Measurements from ENCODE around the gene SCRT2.

SCRT2 gene

GRCh38 chr20:692044-692443 is 16.4 kb upstream of the SCRT2 start:
- Histone ChIP-seq H2BK120ac (ENCODE audit: low read depth, low read length) (no peak overlapping the region), H3K4me1 (ENCODE audit: control insufficient read depth, insufficient read depth, low read depth, low read length) (no peaks in the 10 kb centered on the region), H4K91ac (ENCODE audit: low read length) (no peak overlapping the region), H3K14ac (ENCODE audit: low read length in 2 of 2) (no peak overlapping the region), H3K27me3 (ENCODE audit: control insufficient read depth in 1 of 2, insufficient read depth in 1 of 2, low read length in 2 of 2) (peaks cover 34 to 68% of the 10 kb centered on the region in 2 experiments), H3K18ac (ENCODE audit: low read depth in 1 of 2, low read length in 2 of 2) (no peak overlapping the region), H3K4me3 (ENCODE audit: insufficient read depth in 1 of 2, low read depth in 1 of 2, low read length in 2 of 2) (no peak overlapping the region), H2BK5ac (ENCODE audit: low read depth, low read length, poor library complexity, severe bottlenecking) (no peak overlapping the region), H4K8ac (ENCODE audit: low read length) (no peak overlapping the region), H3K4ac (ENCODE audit: low read depth in 1 of 2, low read length in 2 of 2) (no peak overlapping the region), H3K27ac (ENCODE audit: low read length, poor library complexity, severe bottlenecking) (no peak overlapping the region), H3K23ac (ENCODE audit: low read length in 2 of 2) (no peak overlapping the region), H2AK5ac (ENCODE audit: low read length, severe bottlenecking) (no peak overlapping the region), H2AFZ (ENCODE audit: low read depth, low read length) (no peak overlapping the region), H3K9ac (ENCODE audit: low read length) (no peak overlapping the region), H3K4me2 (ENCODE audit: low read length, poor library complexity, severe bottlenecking) (no peak overlapping the region), H2BK15ac (ENCODE audit: low read depth, poor library complexity, severe bottlenecking) (no peak overlapping the region), H2BK12ac (ENCODE audit: low read length in 2 of 2) (no peak overlapping the region), H3K79me1 (replicated peaks; ENCODE audit: low read length, poor library complexity, severe bottlenecking) (no peaks in the 10 kb centered on the region), H3K36me3 (ENCODE audit: control insufficient read depth in 1 of 2, insufficient read depth in 2 of 2, low read depth in 1 of 2, low read length in 2 of 2) (no peaks in the 10 kb centered on the region), H3K9me3 (ENCODE audit: control insufficient read depth, low read length) (no peaks in the 10 kb centered on the region)
- no peak for DNase-seq
- WGBS: no CpG with 5 or more reads among the region's 1 CpG

GRCh38 chr20:689947-690346 is 14.3 kb upstream of the SCRT2 start:
- H2BK120ac ChIP-seq (ENCODE audit: low read depth, low read length): no peak overlapping the region
- WGBS: 43% methylated on average over 1 of the region's 1 CpG
- H4K91ac ChIP-seq (ENCODE audit: low read length): no peak overlapping the region
- H3K4me3 ChIP-seq (ENCODE audit: insufficient read depth in 1 of 2, low read depth in 1 of 2, low read length in 2 of 2): no peak overlapping the region
- no peaks in the 10 kb centered on the region for H3K9me3 ChIP-seq (ENCODE audit: control insufficient read depth, low read length)
- no peak for DNase-seq
- H2BK12ac ChIP-seq (ENCODE audit: low read length in 2 of 2): no peak overlapping the region
- no peak overlapping the region for H3K18ac ChIP-seq (ENCODE audit: low read depth in 1 of 2, low read length in 2 of 2)
- no peak overlapping the region for H2AK5ac ChIP-seq (ENCODE audit: low read length, severe bottlenecking)
- peaks cover 41 to 70% of the 10 kb centered on the region in 2 experiments for H3K27me3 ChIP-seq (ENCODE audit: control insufficient read depth in 1 of 2, insufficient read depth in 1 of 2, low read length in 2 of 2)
- no peak overlapping the region for H2BK5ac ChIP-seq (ENCODE audit: low read depth, low read length, poor library complexity, severe bottlenecking)
- H3K9ac ChIP-seq (ENCODE audit: low read length): no peak overlapping the region
- no peak overlapping the region for H2BK15ac ChIP-seq (ENCODE audit: low read depth, poor library complexity, severe bottlenecking)
- H3K14ac ChIP-seq (ENCODE audit: low read length in 2 of 2): no peak overlapping the region
- no peak overlapping the region for H3K27ac ChIP-seq (ENCODE audit: low read length, poor library complexity, severe bottlenecking)
- no peaks in the 10 kb centered on the region for H3K4me1 ChIP-seq (ENCODE audit: control insufficient read depth, insufficient read depth, low read depth, low read length)
- no peak overlapping the region for H3K23ac ChIP-seq (ENCODE audit: low read length in 2 of 2)
- no peak overlapping the region for H3K4ac ChIP-seq (ENCODE audit: low read depth in 1 of 2, low read length in 2 of 2)
- H2AFZ ChIP-seq (ENCODE audit: low read depth, low read length): no peak overlapping the region
- H3K79me1 ChIP-seq (replicated peaks; ENCODE audit: low read length, poor library complexity, severe bottlenecking): no peaks in the 10 kb centered on the region
- no peak overlapping the region for H4K8ac ChIP-seq (ENCODE audit: low read length)
- H3K4me2 ChIP-seq (ENCODE audit: low read length, poor library complexity, severe bottlenecking): no peak overlapping the region
- H3K36me3 ChIP-seq (ENCODE audit: control insufficient read depth in 1 of 2, insufficient read depth in 2 of 2, low read depth in 1 of 2, low read length in 2 of 2): no peaks in the 10 kb centered on the region

- no peaks in the 10 kb centered on the region for H3K79me1 ChIP-seq (replicated peaks; ENCODE audit: low read length, poor library complexity, severe bottlenecking)
- H3K4me3 ChIP-seq (ENCODE audit: insufficient read depth in 1 of 2, low read depth in 1 of 2, low read length in 2 of 2): no peak overlapping the region
- H2AFZ ChIP-seq (ENCODE audit: low read depth, low read length): no peak overlapping the region
- H2BK5ac ChIP-seq (ENCODE audit: low read depth, low read length, poor library complexity, severe bottlenecking): no peak overlapping the region
- H4K8ac ChIP-seq (ENCODE audit: low read length): no peak overlapping the region
- H3K27me3 ChIP-seq (ENCODE audit: control insufficient read depth in 1 of 2, insufficient read depth in 1 of 2, low read length in 2 of 2): peaks cover 45 to 75% of the 10 kb centered on the region in 2 experiments
- no peak overlapping the region for H2BK15ac ChIP-seq (ENCODE audit: low read depth, poor library complexity, severe bottlenecking)
- no peak overlapping the region for H3K9ac ChIP-seq (ENCODE audit: low read length)
- no peak overlapping the region for H3K14ac ChIP-seq (ENCODE audit: low read length in 2 of 2)
- WGBS: 86% methylated on average over 6 of the region's 6 CpGs
- no peaks in the 10 kb centered on the region for H3K9me3 ChIP-seq (ENCODE audit: control insufficient read depth, low read length)
- H3K23ac ChIP-seq (ENCODE audit: low read length in 2 of 2): no peak overlapping the region
- no peaks in the 10 kb centered on the region for H3K36me3 ChIP-seq (ENCODE audit: control insufficient read depth in 1 of 2, insufficient read depth in 2 of 2, low read depth in 1 of 2, low read length in 2 of 2)
- H3K27ac ChIP-seq (ENCODE audit: low read length, poor library complexity, severe bottlenecking): no peak overlapping the region
- no peak overlapping the region for H4K91ac ChIP-seq (ENCODE audit: low read length)
- H2BK12ac ChIP-seq (ENCODE audit: low read length in 2 of 2): no peak overlapping the region
- no peaks in the 10 kb centered on the region for H3K4me1 ChIP-seq (ENCODE audit: control insufficient read depth, insufficient read depth, low read depth, low read length)
- no peak overlapping the region for H2BK120ac ChIP-seq (ENCODE audit: low read depth, low read length)
- no peak overlapping the region for H3K4me2 ChIP-seq (ENCODE audit: low read length, poor library complexity, severe bottlenecking)
- H3K18ac ChIP-seq (ENCODE audit: low read depth in 1 of 2, low read length in 2 of 2): no peak overlapping the region
- H3K4ac ChIP-seq (ENCODE audit: low read depth in 1 of 2, low read length in 2 of 2): no peak overlapping the region
- no peak overlapping the region for H2AK5ac ChIP-seq (ENCODE audit: low read length, severe bottlenecking)
- DNase-seq: no peak
These were observed 13.7 kb upstream of the SCRT2 start for GRCh38 chr20:689348-689747.

- WGBS: 24% methylated on average over 13 of the region's 13 CpGs
- Histone ChIP-seq H3K36me3 (ENCODE audit: control insufficient read depth in 1 of 2, insufficient read depth in 2 of 2, low read depth in 1 of 2, low read length in 2 of 2) (no peaks in the 10 kb centered on the region), H3K27me3 (ENCODE audit: control insufficient read depth in 1 of 2, insufficient read depth in 1 of 2, low read length in 2 of 2) (peaks cover 47 to 76% of the 10 kb centered on the region in 2 experiments), H3K4ac (ENCODE audit: low read depth in 1 of 2, low read length in 2 of 2) (no peak overlapping the region), H3K9ac (ENCODE audit: low read length) (no peak overlapping the region), H3K23ac (ENCODE audit: low read length in 2 of 2) (no peak overlapping the region), H3K4me3 (ENCODE audit: insufficient read depth in 1 of 2, low read depth in 1 of 2, low read length in 2 of 2) (no peak overlapping the region), H4K8ac (ENCODE audit: low read length) (no peak overlapping the region), H3K4me2 (ENCODE audit: low read length, poor library complexity, severe bottlenecking) (no peak overlapping the region), H3K14ac (ENCODE audit: low read length in 2 of 2) (no peak overlapping the region), H4K91ac (ENCODE audit: low read length) (no peak overlapping the region), H3K18ac (ENCODE audit: low read depth in 1 of 2, low read length in 2 of 2) (no peak overlapping the region), H3K9me3 (ENCODE audit: control insufficient read depth, low read length) (no peaks in the 10 kb centered on the region), H2BK5ac (ENCODE audit: low read depth, low read length, poor library complexity, severe bottlenecking) (no peak overlapping the region), H2BK120ac (ENCODE audit: low read depth, low read length) (no peak overlapping the region), H2AK5ac (ENCODE audit: low read length, severe bottlenecking) (no peak overlapping the region), H3K27ac (ENCODE audit: low read length, poor library complexity, severe bottlenecking) (no peak overlapping the region), H2BK12ac (ENCODE audit: low read length in 2 of 2) (no peak overlapping the region), H2AFZ (ENCODE audit: low read depth, low read length) (no peak overlapping the region), H3K4me1 (ENCODE audit: control insufficient read depth, insufficient read depth, low read depth, low read length) (no peaks in the 10 kb centered on the region), H2BK15ac (ENCODE audit: low read depth, poor library complexity, severe bottlenecking) (no peak overlapping the region), H3K79me1 (replicated peaks; ENCODE audit: low read length, poor library complexity, severe bottlenecking) (no peaks in the 10 kb centered on the region)
- DNase-seq: no peak
These were observed 13.2 kb upstream of the SCRT2 start for GRCh38 chr20:688809-689212.

Data from mesenchymal stem cell (in vitro differentiated cells and primary cell).